D721Med (cell line): ENCODE data around the gene TMA16.

Experiments used
- DNase-seq: peaks from one replicate; pipeline ENCODE4 v3.0.0; 2011; ENCODE audit warnings: low spot score; ENCODE audit not compliant: insufficient read length
- FAIRE-seq: peaks from 2 replicates; lab custom pipeline; 2011; peaks lifted over from hg19 to GRCh38; lab: Jason Lieb, UNC
- TF ChIP-seq, protein P1 (sequence below): IDR thresholded peaks from 2 replicates; pipeline ENCODE4 v1.5.1; 2012; ENCODE audit warnings: mild to moderate bottlenecking, control low read depth; ENCODE audit not compliant: insufficient read depth; ENCODE audit errors: missing control alignments

The TMA16 gene

DNA sequence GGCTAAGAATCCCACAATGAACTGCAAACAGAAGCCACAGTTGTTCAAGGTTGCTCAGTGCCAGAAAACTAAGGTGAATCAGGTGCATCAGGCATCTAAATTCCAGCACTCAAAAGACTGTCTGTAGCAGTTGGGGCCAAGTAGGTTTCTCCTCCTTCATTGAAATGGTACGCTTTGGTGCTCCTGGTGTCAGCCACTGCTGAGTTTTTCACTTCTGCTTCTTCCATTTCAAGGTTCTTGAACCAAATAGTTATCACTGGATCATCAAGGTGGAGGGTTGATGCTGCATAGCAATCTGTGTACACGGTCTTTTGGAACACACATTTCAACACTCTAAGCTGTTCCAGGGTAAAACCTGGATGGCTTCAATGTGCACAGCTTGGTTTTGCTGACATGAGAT lies 74.4 kb downstream of the TMA16 start:
- TF ChIP-seq, protein P1, sequence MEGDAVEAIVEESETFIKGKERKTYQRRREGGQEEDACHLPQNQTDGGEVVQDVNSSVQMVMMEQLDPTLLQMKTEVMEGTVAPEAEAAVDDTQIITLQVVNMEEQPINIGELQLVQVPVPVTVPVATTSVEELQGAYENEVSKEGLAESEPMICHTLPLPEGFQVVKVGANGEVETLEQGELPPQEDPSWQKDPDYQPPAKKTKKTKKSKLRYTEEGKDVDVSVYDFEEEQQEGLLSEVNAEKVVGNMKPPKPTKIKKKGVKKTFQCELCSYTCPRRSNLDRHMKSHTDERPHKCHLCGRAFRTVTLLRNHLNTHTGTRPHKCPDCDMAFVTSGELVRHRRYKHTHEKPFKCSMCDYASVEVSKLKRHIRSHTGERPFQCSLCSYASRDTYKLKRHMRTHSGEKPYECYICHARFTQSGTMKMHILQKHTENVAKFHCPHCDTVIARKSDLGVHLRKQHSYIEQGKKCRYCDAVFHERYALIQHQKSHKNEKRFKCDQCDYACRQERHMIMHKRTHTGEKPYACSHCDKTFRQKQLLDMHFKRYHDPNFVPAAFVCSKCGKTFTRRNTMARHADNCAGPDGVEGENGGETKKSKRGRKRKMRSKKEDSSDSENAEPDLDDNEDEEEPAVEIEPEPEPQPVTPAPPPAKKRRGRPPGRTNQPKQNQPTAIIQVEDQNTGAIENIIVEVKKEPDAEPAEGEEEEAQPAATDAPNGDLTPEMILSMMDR, result no peak
- no peak for FAIRE-seq

More for the DNA sequence above, 74.4 kb downstream of the TMA16 start:
- DNase-seq, result no peak
